Measurements from ENCODE around the gene DEUP1.

DNA sequence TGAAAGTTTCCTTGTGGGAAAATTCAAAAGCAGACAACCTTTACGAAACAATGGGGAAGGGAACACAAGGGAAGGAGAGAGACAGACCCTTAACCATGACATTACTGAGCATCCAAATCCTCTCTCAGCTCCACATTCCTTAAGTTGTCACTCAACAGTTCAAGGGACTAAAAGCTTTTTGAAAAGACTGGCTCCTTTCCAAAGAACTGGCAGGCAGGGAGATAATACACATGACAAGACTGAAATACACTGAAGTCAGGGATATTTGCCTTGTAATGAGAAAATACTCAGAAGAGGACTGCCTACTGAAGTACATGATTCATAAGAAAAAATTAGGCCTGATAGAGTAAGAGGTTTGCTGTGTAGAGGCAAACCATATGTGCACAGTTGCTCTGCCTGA is 143.6 kb downstream of the DEUP1 start:
- TF ChIP-seq EZH2 (IDR thresholded peaks at IDR 0.05; ENCODE audit: borderline replicate concordance, low read depth, low read length) (no peak), ZNF175 (CRISPR knock-in tag; IDR thresholded peaks at IDR 0.05; ENCODE audit: low read depth) (no peak), NR2C1 (IDR thresholded peaks at IDR 0.05) (no peak), NR2C1 (tag; IDR thresholded peaks at IDR 0.05) (no peak), HLTF (IDR thresholded peaks at IDR 0.05) (no peak), RAD21 (CRISPR knock-in tag; conservative IDR thresholded peaks at IDR 0.05 in 1 of 2, IDR thresholded peaks at IDR 0.05 in 1 of 2) (no peak), RHOXF2B (CRISPR knock-in tag; conservative IDR thresholded peaks at IDR 0.05) (no peak), MEIS2 (IDR thresholded peaks at IDR 0.05; ENCODE audit: partially characterized antibody) (peak; percentile 48), KDM5B (IDR thresholded peaks at IDR 0.05; ENCODE audit: insufficient replicate concordance, low read depth, low read length) (no peak)
- TF ChIP-seq, protein P1, sequence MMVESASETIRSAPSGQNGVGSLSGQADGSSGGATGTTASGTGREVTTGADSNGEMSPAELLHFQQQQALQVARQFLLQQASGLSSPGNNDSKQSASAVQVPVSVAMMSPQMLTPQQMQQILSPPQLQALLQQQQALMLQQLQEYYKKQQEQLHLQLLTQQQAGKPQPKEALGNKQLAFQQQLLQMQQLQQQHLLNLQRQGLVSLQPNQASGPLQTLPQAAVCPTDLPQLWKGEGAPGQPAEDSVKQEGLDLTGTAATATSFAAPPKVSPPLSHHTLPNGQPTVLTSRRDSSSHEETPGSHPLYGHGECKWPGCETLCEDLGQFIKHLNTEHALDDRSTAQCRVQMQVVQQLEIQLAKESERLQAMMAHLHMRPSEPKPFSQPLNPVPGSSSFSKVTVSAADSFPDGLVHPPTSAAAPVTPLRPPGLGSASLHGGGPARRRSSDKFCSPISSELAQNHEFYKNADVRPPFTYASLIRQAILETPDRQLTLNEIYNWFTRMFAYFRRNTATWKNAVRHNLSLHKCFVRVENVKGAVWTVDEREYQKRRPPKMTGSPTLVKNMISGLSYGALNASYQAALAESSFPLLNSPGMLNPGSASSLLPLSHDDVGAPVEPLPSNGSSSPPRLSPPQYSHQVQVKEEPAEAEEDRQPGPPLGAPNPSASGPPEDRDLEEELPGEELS (CRISPR knock-in tag; IDR thresholded peaks at IDR 0.05; ENCODE audit: borderline replicate concordance): no peak
- TF ChIP-seq, protein P2, sequence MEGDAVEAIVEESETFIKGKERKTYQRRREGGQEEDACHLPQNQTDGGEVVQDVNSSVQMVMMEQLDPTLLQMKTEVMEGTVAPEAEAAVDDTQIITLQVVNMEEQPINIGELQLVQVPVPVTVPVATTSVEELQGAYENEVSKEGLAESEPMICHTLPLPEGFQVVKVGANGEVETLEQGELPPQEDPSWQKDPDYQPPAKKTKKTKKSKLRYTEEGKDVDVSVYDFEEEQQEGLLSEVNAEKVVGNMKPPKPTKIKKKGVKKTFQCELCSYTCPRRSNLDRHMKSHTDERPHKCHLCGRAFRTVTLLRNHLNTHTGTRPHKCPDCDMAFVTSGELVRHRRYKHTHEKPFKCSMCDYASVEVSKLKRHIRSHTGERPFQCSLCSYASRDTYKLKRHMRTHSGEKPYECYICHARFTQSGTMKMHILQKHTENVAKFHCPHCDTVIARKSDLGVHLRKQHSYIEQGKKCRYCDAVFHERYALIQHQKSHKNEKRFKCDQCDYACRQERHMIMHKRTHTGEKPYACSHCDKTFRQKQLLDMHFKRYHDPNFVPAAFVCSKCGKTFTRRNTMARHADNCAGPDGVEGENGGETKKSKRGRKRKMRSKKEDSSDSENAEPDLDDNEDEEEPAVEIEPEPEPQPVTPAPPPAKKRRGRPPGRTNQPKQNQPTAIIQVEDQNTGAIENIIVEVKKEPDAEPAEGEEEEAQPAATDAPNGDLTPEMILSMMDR (IDR thresholded peaks at IDR 0.05 in 2 of 3, conservative IDR thresholded peaks at IDR 0.05 in 1 of 3; ENCODE audit: insufficient read depth in 2 of 3, low read depth in 1 of 3, low read length in 3 of 3): no peak
- TF ChIP-seq, protein P3, sequence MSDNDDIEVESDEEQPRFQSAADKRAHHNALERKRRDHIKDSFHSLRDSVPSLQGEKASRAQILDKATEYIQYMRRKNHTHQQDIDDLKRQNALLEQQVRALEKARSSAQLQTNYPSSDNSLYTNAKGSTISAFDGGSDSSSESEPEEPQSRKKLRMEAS (CRISPR knock-in tag; IDR thresholded peaks at IDR 0.05): no peak
- TF ChIP-seq, protein P4, sequence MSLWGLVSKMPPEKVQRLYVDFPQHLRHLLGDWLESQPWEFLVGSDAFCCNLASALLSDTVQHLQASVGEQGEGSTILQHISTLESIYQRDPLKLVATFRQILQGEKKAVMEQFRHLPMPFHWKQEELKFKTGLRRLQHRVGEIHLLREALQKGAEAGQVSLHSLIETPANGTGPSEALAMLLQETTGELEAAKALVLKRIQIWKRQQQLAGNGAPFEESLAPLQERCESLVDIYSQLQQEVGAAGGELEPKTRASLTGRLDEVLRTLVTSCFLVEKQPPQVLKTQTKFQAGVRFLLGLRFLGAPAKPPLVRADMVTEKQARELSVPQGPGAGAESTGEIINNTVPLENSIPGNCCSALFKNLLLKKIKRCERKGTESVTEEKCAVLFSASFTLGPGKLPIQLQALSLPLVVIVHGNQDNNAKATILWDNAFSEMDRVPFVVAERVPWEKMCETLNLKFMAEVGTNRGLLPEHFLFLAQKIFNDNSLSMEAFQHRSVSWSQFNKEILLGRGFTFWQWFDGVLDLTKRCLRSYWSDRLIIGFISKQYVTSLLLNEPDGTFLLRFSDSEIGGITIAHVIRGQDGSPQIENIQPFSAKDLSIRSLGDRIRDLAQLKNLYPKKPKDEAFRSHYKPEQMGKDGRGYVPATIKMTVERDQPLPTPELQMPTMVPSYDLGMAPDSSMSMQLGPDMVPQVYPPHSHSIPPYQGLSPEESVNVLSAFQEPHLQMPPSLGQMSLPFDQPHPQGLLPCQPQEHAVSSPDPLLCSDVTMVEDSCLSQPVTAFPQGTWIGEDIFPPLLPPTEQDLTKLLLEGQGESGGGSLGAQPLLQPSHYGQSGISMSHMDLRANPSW (CRISPR knock-in tag; IDR thresholded peaks at IDR 0.05): no peak
- TF ChIP-seq, protein P5, sequence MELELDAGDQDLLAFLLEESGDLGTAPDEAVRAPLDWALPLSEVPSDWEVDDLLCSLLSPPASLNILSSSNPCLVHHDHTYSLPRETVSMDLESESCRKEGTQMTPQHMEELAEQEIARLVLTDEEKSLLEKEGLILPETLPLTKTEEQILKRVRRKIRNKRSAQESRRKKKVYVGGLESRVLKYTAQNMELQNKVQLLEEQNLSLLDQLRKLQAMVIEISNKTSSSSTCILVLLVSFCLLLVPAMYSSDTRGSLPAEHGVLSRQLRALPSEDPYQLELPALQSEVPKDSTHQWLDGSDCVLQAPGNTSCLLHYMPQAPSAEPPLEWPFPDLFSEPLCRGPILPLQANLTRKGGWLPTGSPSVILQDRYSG (tag; conservative IDR thresholded peaks at IDR 0.05; ENCODE audit: low read depth): no peak
